GM11168 (cell line): ENCODE measurements around the gene HLCS.
"Not testable (repeated sequence)": the region's sequence is repeated elsewhere in the genome, so short reads cannot be mapped to it uniquely, and the experiment has no call there.

Source experiments
- in situ Hi-C: fragments of 300-500 bp; cut with MboI; formaldehyde crosslinking; loops from one replicate; pipeline ENCODE4 v1.12.0; 2022; ENCODE audit warnings: low sequenced_read_pairs; ENCODE audit not compliant: unreplicated experiment

HLCS gene

DNA sequence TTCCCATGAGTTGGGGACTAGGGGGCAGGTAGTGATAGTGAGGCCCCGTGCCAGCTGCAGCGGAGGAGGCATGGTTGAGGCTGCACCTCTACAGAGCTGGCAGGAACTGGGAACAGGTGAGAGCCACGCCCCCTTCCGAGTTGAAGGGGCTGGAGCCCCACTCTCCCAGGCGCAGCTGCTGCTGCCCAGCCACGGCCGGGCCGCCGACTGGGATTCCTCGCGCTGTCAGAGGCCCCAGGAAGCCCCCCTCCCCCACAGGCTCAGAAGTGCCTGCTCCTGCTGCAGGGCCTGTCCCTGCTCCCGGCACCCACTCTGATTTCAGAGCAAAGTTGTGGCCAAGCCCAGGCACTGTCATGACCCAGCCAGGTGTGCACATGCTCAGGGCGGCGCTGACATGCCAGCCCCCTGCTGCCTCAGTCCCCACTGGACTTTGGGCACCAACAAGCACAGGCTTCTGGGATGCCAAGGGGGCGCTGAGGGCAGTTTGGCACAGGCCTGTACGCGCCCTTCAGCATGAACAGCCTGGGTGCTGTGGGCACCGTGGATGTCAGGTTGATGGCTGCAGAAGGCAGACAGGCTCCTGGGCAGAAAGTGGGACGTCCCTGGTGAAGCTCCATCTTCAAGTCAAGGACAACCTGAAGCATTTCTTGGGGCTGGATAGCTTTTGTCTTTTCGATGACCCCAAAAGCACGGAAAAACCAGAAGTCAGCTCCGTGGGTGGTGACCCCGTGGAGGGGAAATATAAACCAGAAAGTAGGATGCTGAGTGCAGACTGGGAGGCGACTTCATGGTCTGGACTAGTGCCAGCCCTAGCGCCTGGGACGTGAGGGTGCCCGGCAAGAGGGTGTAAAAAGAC is 146.1 kb downstream of the HLCS start:
- in situ Hi-C loops: no loop called here

DNA sequence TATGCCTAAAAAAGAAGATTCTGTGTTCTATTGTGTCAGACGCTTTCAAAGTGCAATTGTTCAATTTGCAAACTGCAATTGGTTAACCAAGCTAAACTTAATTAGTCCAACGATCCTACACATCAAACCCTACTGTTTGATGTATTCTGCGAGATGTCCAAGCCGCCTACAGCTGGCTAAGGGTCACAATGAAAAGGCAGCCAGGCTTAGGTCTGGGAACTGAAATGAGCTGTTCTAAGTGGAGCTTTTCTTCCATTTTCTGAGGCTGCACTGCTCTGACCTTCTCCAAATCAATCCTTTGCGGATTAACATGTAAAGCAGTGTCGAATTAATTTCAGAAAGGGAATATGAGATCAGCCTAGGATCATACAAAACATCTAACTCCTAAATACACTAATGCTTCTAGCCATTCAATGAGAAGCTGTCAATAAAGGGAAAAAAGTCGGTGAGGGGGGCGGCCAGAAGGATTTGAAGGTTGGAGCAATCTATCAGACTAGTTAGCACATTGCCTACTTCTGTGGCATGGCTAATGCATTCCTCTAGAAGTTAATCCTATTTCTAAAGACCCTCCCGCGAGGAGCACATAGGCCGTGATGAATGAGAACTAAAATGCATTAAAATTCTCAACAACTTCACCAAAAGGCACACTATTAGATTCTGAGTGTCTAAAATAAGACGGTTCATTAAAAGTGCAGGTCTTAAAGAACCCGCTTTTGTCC is 148.6 kb downstream of the HLCS start:
- in situ Hi-C loops: no loop called here

GRCh38 chr21:36816561-36817130 is 149.8 kb downstream of the HLCS start:
- in situ Hi-C loops: no loop called here

- in situ Hi-C loops: not testable (repeated sequence)
Observed at GRCh38 chr21:36816026-36816425, 150.4 kb downstream of the HLCS start.

- in situ Hi-C loops: no loop called here
Observed at GRCh38 chr21:36815284-36815683, 151.2 kb downstream of the HLCS start.

DNA sequence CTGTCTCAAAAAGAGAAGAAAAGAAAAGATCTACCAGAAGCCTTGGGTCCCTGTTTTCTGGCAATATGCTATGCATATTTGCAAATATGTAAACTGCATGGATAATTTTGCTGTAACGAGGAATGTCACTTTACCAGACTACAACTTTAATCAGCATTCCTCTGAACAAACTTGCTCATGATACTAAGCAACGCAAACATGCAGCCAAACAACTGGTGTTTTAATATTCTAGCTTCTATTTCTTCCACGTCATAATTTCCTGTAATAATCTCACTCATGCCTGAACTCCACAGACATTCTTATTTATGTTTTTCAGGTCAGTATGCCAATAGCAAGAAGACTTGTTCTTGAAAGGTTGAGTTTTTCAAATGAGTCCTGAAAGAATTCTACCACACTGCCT is 153.4 kb downstream of the HLCS start:
- in situ Hi-C loops: no loop called here

GRCh38 chr21:36811762-36812161 is 154.7 kb downstream of the HLCS start:
- in situ Hi-C loops: no loop called here

- in situ Hi-C loops: no loop called here
Observed at GRCh38 chr21:36810443-36810842, 156.0 kb downstream of the HLCS start.

- in situ Hi-C loops: no loop called here
Observed at GRCh38 chr21:36807422-36807928, 159.0 kb downstream of the HLCS start.

DNA sequence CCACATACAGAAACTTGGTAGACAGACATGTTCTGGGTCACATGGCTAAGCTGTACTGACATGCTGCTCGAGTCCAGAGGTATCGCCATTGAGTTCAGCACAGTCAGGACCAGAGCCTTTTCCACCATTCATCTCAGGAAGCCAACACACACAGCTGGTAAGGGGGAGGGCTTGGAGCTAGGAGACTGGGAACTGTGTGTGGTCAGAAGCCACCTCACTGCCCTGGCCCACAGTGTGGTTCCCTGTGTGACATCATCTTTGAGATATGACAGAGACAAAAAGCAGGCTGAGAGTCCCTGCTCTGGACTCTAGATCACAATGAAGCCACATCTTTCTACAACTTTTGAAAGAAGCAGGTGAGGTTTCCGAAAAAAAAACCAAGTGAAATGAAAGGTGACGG is 160.4 kb downstream of the HLCS start:
- in situ Hi-C loops: no loop called here

- in situ Hi-C loops: no loop called here
Observed at GRCh38 chr21:36804874-36805611, 161.4 kb downstream of the HLCS start.

DNA sequence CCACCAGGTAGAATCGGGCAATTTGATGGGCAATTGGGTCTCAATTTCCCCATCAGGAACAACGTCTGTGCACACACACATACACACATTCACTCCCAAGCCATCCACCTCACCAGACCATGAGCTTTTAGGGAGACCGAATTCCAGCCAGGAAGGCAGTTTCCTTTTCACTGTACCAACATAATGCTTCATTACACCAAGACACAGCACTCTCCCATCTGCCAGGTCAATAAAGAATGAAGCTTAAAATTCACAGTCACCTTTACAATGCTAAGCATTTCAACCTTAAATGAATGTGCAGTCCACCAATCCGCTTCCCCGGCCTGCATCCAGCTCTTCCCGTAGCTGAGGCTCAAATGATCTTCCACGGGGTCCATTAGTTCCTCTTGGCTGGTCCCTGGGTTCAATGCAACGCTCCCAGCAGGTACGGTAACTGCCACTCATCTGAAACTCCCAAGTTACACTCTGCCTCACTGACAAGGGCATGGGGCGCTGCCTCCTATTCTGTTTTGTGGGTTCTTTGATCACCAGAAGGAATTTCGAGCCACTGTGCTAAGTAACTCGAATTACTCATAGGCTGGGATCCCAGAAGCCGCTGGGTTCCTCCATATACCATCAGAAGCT is 162.5 kb downstream of the HLCS start:
- in situ Hi-C loops: no loop called here

DNA sequence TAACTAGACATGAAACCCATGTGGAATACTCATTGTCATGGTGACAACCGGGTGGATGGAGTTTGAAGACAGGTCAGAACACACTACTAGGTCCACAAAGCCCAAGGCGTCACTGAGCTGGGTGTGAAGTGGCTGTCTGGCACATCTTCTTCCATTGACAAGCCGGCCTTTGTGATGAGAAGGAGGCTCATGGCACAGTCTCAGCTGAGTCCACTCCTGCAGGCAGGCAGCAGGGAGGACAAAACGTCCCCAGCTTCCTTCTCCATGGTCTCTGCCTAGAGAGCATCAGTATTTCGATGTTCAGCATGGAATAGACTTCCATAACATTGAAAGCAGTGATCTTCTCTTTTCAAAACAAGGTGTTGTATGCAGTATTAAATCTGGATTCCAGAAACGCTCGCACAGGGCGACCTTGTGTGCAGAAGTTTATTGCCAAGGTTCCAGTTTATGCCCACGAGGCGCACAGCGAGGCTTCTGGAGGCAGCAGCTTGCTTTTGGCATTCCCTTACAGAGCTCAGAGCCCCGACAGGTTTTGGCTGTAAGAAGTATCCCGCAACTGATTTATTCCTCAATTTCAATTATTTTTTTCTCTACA is 163.3 kb downstream of the HLCS start:
- in situ Hi-C loops: no loop called here

DNA sequence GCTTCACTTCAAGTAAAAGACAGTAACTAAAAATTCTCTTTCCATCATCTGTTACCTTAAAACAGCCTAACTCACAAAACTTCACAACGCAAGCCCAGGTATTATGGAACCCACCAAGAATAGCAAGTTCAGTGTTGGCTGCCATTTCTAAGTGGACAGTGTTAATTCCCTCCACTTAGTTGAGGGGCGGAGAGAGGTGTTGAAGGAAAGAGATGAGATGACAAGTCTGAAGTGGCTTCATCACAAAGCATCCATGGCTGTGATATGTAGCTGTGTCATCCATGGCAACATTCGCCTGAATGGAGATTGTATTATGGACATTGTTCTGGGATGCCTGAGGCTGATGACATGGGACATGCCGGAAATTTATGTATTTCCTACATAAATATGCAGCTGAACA is 165.7 kb downstream of the HLCS start:
- in situ Hi-C loops: no loop called here

DNA sequence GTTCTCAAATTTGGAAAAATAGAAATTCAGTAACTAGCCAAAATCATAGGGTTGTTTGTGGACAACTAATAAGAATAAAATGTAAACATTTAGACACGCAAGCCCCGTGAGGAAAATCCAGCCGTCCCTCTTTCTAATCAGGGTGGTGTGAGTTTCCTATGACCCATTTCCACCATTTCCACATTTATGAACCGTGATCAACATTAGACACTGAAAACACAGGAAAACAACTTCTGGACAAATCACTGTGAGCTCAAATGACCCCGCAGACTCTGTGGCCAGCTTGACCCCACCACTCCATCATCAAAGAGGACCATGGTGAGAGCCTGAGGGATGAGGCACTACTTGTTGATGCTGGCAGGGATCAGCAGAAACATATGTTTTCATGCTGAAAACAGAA is 166.6 kb downstream of the HLCS start:
- in situ Hi-C loops: no loop called here

DNA sequence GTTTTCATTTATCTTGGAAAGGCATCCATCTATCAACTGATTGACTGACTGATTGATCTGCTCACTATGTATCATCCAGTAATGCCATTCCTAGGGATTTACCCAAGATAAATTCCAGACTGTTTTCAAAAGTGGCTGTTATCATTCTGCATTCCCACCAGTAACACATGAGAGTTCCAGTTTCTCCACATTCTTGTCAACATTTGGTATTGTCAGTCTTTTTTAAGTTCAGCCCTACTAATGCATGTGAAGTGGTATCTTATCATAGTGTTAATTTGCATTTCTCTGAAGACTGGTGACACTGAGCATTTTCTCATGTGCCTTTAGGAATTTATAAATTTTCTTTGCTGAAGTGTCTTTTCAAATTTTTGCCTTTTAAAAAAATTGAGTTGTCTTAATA is 168.0 kb downstream of the HLCS start:
- in situ Hi-C loops: no loop called here

- in situ Hi-C loops: no loop called here
Observed at GRCh38 chr21:36796070-36796469, 170.4 kb downstream of the HLCS start.

GRCh38 chr21:36792505-36792967 is 173.9 kb downstream of the HLCS start:
- in situ Hi-C loops: no loop called here

DNA sequence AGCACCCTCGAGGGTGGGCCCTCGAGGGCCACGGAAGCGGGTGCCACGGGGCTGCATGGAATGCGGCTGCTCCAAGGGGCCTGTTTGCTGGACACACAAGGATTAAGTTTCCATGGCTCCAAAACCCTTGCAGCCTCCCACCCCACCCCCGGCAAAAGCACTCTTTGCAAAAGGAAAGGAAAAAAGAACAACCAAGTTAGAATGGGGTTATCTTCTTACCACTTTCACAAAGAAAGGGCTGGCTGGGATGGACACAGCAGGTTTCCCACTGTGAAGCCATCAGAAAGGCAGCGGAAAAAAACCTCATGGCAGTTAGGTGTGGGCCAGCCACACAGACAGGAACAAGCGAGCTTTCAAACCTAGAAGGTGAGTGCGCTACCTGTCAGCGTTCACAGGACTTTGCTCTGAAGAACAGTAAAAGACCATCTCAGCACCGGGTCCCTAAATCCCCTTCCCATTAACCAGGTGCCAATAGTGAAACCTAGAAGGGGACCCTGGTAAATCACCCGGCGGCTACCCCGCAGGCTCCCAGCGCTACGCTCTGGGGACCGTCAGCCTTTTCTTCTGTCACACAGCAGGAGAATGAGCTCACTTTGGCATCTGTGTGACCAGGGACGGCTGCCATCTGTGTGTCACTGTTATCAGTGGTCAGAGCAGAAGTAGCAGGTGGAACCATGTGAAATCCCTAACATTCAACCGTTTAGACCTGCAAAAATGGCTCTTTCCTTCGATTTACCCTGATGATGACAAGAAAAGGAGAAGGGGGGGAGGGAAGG is 174.6 kb downstream of the HLCS start:
- in situ Hi-C loops: no loop called here
